ENCODE data around the gene EML6. TPM values are rescaled to one million over a fixed set of nuclear protein-coding genes. Genes with fewer than 3 reads are reported as not detected.

EML6 gene
- total and polyA plus RNA-seq, 4 donors = 0.94 to 5.1 (median 2.0) TPM

- H3K27ac ChIP-seq (ENCODE audit: low read depth in 1 of 2, low read length in 1 of 2) = no peak overlapping the region
- no peak for DNase-seq
- 99% methylated on average over 3 of the region's 3 CpGs for WGBS, 2 donors
- ATAC-seq (ENCODE audit: insufficient read depth, low FRiP score) = no peak
- peaks cover 0 to 11% (median 9%) of the 10 kb centered on the region in 5 donors for H3K4me1 ChIP-seq (ENCODE audit: control insufficient read depth in 5 of 5, insufficient read depth in 5 of 5, low read length in 5 of 5)
- peaks cover 0 to 2% (median 0%) of the 10 kb centered on the region in 4 donors for H3K36me3 ChIP-seq (ENCODE audit: control insufficient read depth in 4 of 4, insufficient read depth in 4 of 4, low read length in 4 of 4)
- H3K27me3 ChIP-seq (ENCODE audit: control insufficient read depth in 3 of 3, insufficient read depth in 3 of 3, low read length in 2 of 3) = no peaks in the 10 kb centered on the region
- TF ChIP-seq, protein P1, sequence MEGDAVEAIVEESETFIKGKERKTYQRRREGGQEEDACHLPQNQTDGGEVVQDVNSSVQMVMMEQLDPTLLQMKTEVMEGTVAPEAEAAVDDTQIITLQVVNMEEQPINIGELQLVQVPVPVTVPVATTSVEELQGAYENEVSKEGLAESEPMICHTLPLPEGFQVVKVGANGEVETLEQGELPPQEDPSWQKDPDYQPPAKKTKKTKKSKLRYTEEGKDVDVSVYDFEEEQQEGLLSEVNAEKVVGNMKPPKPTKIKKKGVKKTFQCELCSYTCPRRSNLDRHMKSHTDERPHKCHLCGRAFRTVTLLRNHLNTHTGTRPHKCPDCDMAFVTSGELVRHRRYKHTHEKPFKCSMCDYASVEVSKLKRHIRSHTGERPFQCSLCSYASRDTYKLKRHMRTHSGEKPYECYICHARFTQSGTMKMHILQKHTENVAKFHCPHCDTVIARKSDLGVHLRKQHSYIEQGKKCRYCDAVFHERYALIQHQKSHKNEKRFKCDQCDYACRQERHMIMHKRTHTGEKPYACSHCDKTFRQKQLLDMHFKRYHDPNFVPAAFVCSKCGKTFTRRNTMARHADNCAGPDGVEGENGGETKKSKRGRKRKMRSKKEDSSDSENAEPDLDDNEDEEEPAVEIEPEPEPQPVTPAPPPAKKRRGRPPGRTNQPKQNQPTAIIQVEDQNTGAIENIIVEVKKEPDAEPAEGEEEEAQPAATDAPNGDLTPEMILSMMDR (IDR thresholded peaks at IDR 0.05; ENCODE audit: control extremely low read depth, extremely low read depth) = no peak
- no peak overlapping the region for H3K9ac ChIP-seq (ENCODE audit: insufficient read depth in 1 of 2, low read length in 2 of 2)
- H3K9me3 ChIP-seq (ENCODE audit: control insufficient read depth in 4 of 4, insufficient read depth in 3 of 4, low read length in 3 of 4) = no peaks in the 10 kb centered on the region
- no peak overlapping the region for H3K4me3 ChIP-seq
These were observed 294.0 kb downstream of the EML6 start for GRCh38 chr2:55017428-55017827.

DNA sequence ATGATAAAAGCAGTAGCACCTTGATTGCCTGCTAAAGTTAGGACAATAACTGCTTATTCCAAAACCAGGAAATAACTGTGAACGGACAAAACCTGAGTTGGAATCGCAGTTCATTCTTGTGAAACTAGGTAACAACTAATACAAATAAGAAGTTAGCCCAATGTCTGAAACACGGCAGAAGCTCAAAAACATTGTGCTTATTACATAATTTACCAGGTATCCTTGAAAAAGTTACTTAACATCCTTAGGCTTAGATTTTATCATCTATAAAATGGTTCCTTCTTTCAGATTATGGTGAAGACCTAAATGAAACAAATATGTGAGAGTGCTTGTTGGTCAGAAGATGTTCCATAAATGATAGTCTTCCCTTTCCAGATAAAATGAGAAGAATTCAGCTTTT, 294.4 kb downstream of the EML6 start:
- Histone ChIP-seq H3K4me3 (no peak overlapping the region), H3K36me3 (ENCODE audit: control insufficient read depth in 4 of 4, insufficient read depth in 4 of 4, low read length in 4 of 4) (peaks cover 0 to 2% (median 0%) of the 10 kb centered on the region in 4 donors), H3K9me3 (ENCODE audit: control insufficient read depth in 4 of 4, insufficient read depth in 3 of 4, low read length in 3 of 4) (no peaks in the 10 kb centered on the region), H3K27me3 (ENCODE audit: control insufficient read depth in 3 of 3, insufficient read depth in 3 of 3, low read length in 2 of 3) (no peaks in the 10 kb centered on the region), H3K9ac (ENCODE audit: insufficient read depth in 1 of 2, low read length in 2 of 2) (no peak overlapping the region), H3K27ac (ENCODE audit: low read depth in 1 of 2, low read length in 1 of 2) (no peak overlapping the region), H3K4me1 (ENCODE audit: control insufficient read depth in 5 of 5, insufficient read depth in 5 of 5, low read length in 5 of 5) (peaks cover 0 to 7% (median 4%) of the 10 kb centered on the region in 5 donors)
- TF ChIP-seq, protein P1 (IDR thresholded peaks at IDR 0.05; ENCODE audit: control extremely low read depth, extremely low read depth) = no peak
- ATAC-seq (ENCODE audit: insufficient read depth, low FRiP score) (no peak), DNase-seq (no peak)
- WGBS, 2 donors = 29 to 61% methylated on average over 3 of the region's 3 CpGs

DNA sequence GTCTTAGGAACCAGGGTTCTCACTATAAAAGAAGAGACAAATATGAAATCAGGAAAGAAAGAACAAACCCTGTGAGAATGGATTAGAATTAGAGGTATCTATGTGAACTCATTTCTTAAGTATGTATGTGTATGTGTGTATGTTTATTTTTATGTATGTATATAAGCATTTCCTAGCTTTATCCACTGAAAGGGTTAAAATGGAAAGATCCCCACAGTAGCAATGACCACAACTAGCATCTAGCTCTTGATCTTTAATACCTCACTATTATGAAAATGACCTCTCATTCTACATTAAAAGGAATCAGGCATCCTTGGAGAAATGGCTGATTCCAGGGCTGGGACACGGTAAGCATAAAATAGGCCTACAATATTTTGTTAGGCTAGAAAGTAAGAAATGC, 295.2 kb downstream of the EML6 start:
- no peak overlapping the region for H3K27ac ChIP-seq (ENCODE audit: low read depth in 1 of 2, low read length in 1 of 2)
- WGBS, 2 donors = 90 to 94% methylated on average over 1 of the region's 1 CpG
- H3K9me3 ChIP-seq (ENCODE audit: control insufficient read depth in 4 of 4, insufficient read depth in 3 of 4, low read length in 3 of 4) = no peaks in the 10 kb centered on the region
- ATAC-seq (ENCODE audit: insufficient read depth, low FRiP score) = no peak
- H3K9ac ChIP-seq (ENCODE audit: insufficient read depth in 1 of 2, low read length in 2 of 2) = no peak overlapping the region
- no peaks in the 10 kb centered on the region for H3K4me1 ChIP-seq (ENCODE audit: control insufficient read depth in 5 of 5, insufficient read depth in 5 of 5, low read length in 5 of 5)
- TF ChIP-seq, protein P1 (IDR thresholded peaks at IDR 0.05; ENCODE audit: control extremely low read depth, extremely low read depth) = no peak
- no peak for DNase-seq
- H3K27me3 ChIP-seq (ENCODE audit: control insufficient read depth in 3 of 3, insufficient read depth in 3 of 3, low read length in 2 of 3) = no peaks in the 10 kb centered on the region
- no peak overlapping the region for H3K4me3 ChIP-seq
- peaks cover 0 to 2% (median 0%) of the 10 kb centered on the region in 4 donors for H3K36me3 ChIP-seq (ENCODE audit: control insufficient read depth in 4 of 4, insufficient read depth in 4 of 4, low read length in 4 of 4)
